Neural crest cell (in vitro differentiated cells): ENCODE results near the gene STMND1. TPM values are rescaled to one million over a fixed set of nuclear protein-coding genes. Genes with fewer than 3 reads are reported as not detected.

Experiments
- DNase-seq: peaks from one replicate; pipeline ENCODE4 v3.0.0; 2021; ENCODE audit warnings: low read depth, mixed read lengths, low spot score
- H3K27ac Mint-ChIP-seq: one replicate; pipeline ENCODE4 v1.8.0; 2021; ENCODE audit warnings: mild to moderate bottlenecking, mixed read lengths; ENCODE audit not compliant: unreplicated experiment
- H3K27me3 Mint-ChIP-seq: 2 replicates; pipeline ENCODE4 v1.8.0; 2021; ENCODE audit warnings: low read depth, mild to moderate bottlenecking, mixed read lengths
- H3K36me3 Mint-ChIP-seq: 2 replicates; pipeline ENCODE4 v1.8.0; 2021; ENCODE audit warnings: low read depth, mild to moderate bottlenecking, mixed read lengths
- H3K4me1 Mint-ChIP-seq: 2 replicates; pipeline ENCODE4 v1.8.0; 2021; ENCODE audit warnings: mixed read lengths
- H3K4me3 Mint-ChIP-seq: one replicate; pipeline ENCODE4 v1.8.0; 2021; ENCODE audit warnings: mild to moderate bottlenecking, mixed read lengths
- H3K9me3 Mint-ChIP-seq: 2 replicates; pipeline ENCODE4 v1.8.0; 2021; ENCODE audit warnings: mixed read lengths
- CTCF ChIP-seq: fragments of 200-600 bp; sonication (generic); conservative IDR thresholded peaks from 2 replicates; pipeline ENCODE4 v1.5.0; 2021; ENCODE audit warnings: antibody characterized with exemption, mild to moderate bottlenecking
- total RNA-seq: library from RNA; stranded (reverse); gene quantifications from 2 replicates; pipeline ENCODE4 v1.2.1, GENCODE V29; 2021

The STMND1 gene
- total RNA-seq, 1 donor from 2014 or later, result not detected

GRCh38 chr6:17091122-17091521 lies 10.7 kb upstream of the STMND1 start:
- H3K36me3 Mint-ChIP-seq, result no peaks in the 10 kb centered on the region
- H3K27ac Mint-ChIP-seq, result no peak overlapping the region
- peak; percentile 60 for TF ChIP-seq CTCF
- peaks cover 3% of the 10 kb centered on the region for H3K9me3 Mint-ChIP-seq
- peaks cover 4% of the 10 kb centered on the region for H3K4me1 Mint-ChIP-seq
- peaks cover 11% of the 10 kb centered on the region for H3K27me3 Mint-ChIP-seq
- DNase-seq, result no peak
- no peak overlapping the region for H3K4me3 Mint-ChIP-seq

GRCh38 chr6:17093686-17094085 lies 8.2 kb upstream of the STMND1 start:
- Mint-ChIP-seq H3K27ac (no peak overlapping the region), H3K36me3 (no peaks in the 10 kb centered on the region), H3K9me3 (peaks cover 3% of the 10 kb centered on the region), H3K4me3 (no peak overlapping the region), H3K4me1 (peaks cover 10% of the 10 kb centered on the region), H3K27me3 (peaks cover 8% of the 10 kb centered on the region)
- peak; percentile 45 for TF ChIP-seq CTCF
- DNase-seq, result no peak

- H3K9me3 Mint-ChIP-seq, result no peaks in the 10 kb centered on the region
- no peak for TF ChIP-seq CTCF
- no peak overlapping the region for H3K4me3 Mint-ChIP-seq
- H3K27ac Mint-ChIP-seq, result no peak overlapping the region
- no peaks in the 10 kb centered on the region for H3K36me3 Mint-ChIP-seq
- H3K27me3 Mint-ChIP-seq, result peaks cover 31% of the 10 kb centered on the region
- H3K4me1 Mint-ChIP-seq, result peaks cover 10% of the 10 kb centered on the region
- DNase-seq, result no peak
These were observed 5.8 kb upstream of the STMND1 start for GRCh38 chr6:17096096-17096495.

- TF ChIP-seq CTCF, result no peak
- no peaks in the 10 kb centered on the region for H3K9me3 Mint-ChIP-seq
- DNase-seq, result no peak
- no peaks in the 10 kb centered on the region for H3K36me3 Mint-ChIP-seq
- peaks cover 12% of the 10 kb centered on the region for H3K4me1 Mint-ChIP-seq
- H3K27ac Mint-ChIP-seq, result no peak overlapping the region
- H3K27me3 Mint-ChIP-seq, result peaks cover 37% of the 10 kb centered on the region
- H3K4me3 Mint-ChIP-seq, result no peak overlapping the region
These were observed 5.2 kb upstream of the STMND1 start for GRCh38 chr6:17096652-17097051.

- H3K4me1 Mint-ChIP-seq, result peaks cover 22% of the 10 kb centered on the region
- TF ChIP-seq CTCF, result no peak
- H3K27ac Mint-ChIP-seq, result no peak overlapping the region
- no peaks in the 10 kb centered on the region for H3K9me3 Mint-ChIP-seq
- no peak for DNase-seq
- peaks cover 47% of the 10 kb centered on the region for H3K27me3 Mint-ChIP-seq
- no peaks in the 10 kb centered on the region for H3K36me3 Mint-ChIP-seq
- H3K4me3 Mint-ChIP-seq, result no peak overlapping the region
These were observed 3.9 kb upstream of the STMND1 start for GRCh38 chr6:17097982-17098381.

GRCh38 chr6:17098538-17098937 lies 3.3 kb upstream of the STMND1 start:
- Mint-ChIP-seq H3K27me3 (peaks cover 53% of the 10 kb centered on the region), H3K36me3 (no peaks in the 10 kb centered on the region), H3K4me3 (no peak overlapping the region), H3K4me1 (peaks cover 22% of the 10 kb centered on the region), H3K27ac (no peak overlapping the region), H3K9me3 (no peaks in the 10 kb centered on the region)
- no peak for DNase-seq
- no peak for TF ChIP-seq CTCF
